GM23338 (cell line): ENCODE measurements around the gene ALDH16A1. TPM values are rescaled to one million over a fixed set of nuclear protein-coding genes. Genes with fewer than 3 reads are reported as not detected.

ENCODE experiments used
- ATAC-seq: fragments of 200-7000 bp; cut with Tn5 transposase; 3 replicates; pipeline ENCODE4 v1.9.1; 2020
- DNase-seq: peaks from one replicate; pipeline ENCODE4 v3.0.0-alpha.2; 2015; ENCODE audit warnings: low spot score
- H2AFZ ChIP-seq: fragments of 200-600 bp; sonication (generic); 2 replicates; pipeline ENCODE4 v1.8.0; 2016; ENCODE audit warnings: antibody characterized with exemption, mild to moderate bottlenecking, moderate library complexity
- H3F3A ChIP-seq: fragments of 200-600 bp; sonication (generic); replicated peaks from 2 replicates; pipeline ENCODE4 v1.8.0; 2017; ENCODE audit warnings: antibody characterized with exemption, mixed run types, low read depth
- H3K27ac ChIP-seq: fragments of 200-600 bp; sonication (generic); 2 replicates; pipeline ENCODE4 v1.6.1; 2016; ENCODE audit warnings: low read depth
- H3K27me3 ChIP-seq: fragments of 200-600 bp; sonication (generic); 2 replicates; pipeline ENCODE4 v1.8.0; 2016; ENCODE audit warnings: mild to moderate bottlenecking, mixed run types, moderate library complexity; ENCODE audit not compliant: insufficient read depth
- H3K36me3 ChIP-seq: fragments of 200-600 bp; sonication (generic); 2 replicates; pipeline ENCODE4 v1.8.0; 2016; ENCODE audit warnings: mild to moderate bottlenecking; ENCODE audit not compliant: insufficient read depth
- H3K4me1 ChIP-seq: fragments of 200-600 bp; sonication (generic); 2 replicates; pipeline ENCODE4 v1.8.0; 2016; ENCODE audit warnings: mild to moderate bottlenecking, moderate library complexity; ENCODE audit not compliant: insufficient read depth
- H3K4me2 ChIP-seq: fragments of 200-600 bp; sonication (generic); 2 replicates; pipeline ENCODE4 v1.7.1; 2017; ENCODE audit warnings: mixed run types
- H3K4me3 ChIP-seq: fragments of 200-600 bp; sonication (generic); 2 replicates; pipeline ENCODE4 v1.6.1; 2016; ENCODE audit warnings: mixed run types
- H3K79me2 ChIP-seq: fragments of 200-600 bp; sonication (generic); replicated peaks from 2 replicates; pipeline ENCODE4 v1.8.0; 2017; ENCODE audit warnings: mild to moderate bottlenecking; ENCODE audit not compliant: insufficient read depth
- H3K9me2 ChIP-seq: fragments of 200-600 bp; sonication (generic); 2 replicates; pipeline ENCODE4 v1.8.0; 2017; ENCODE audit not compliant: insufficient read depth
- H4K20me1 ChIP-seq: fragments of 200-600 bp; sonication (generic); replicated peaks from 2 replicates; pipeline ENCODE4 v1.8.0; 2017; ENCODE audit warnings: mild to moderate bottlenecking; ENCODE audit not compliant: insufficient read depth
- H3K27ac Mint-ChIP-seq: 2 replicates; pipeline ENCODE4 v1.8.0; 2020; ENCODE audit warnings: inconsistent platforms, mild to moderate bottlenecking, moderate library complexity, mixed read lengths
- H3K27me3 Mint-ChIP-seq: 3 replicates; pipeline ENCODE4 v1.8.0; 2022; ENCODE audit warnings: low read depth, mild to moderate bottlenecking, moderate library complexity, mixed read lengths, inconsistent platforms; ENCODE audit not compliant: insufficient read depth, poor library complexity
- H3K36me3 Mint-ChIP-seq: 3 replicates; pipeline ENCODE4 v1.8.0; 2021; ENCODE audit warnings: low read depth, mild to moderate bottlenecking, inconsistent platforms, moderate library complexity, mixed read lengths
- H3K4me1 Mint-ChIP-seq: 3 replicates; pipeline ENCODE4 v1.8.0; 2020; ENCODE audit warnings: mild to moderate bottlenecking, inconsistent platforms, mixed read lengths
- H3K4me3 Mint-ChIP-seq: 3 replicates; pipeline ENCODE4 v1.8.0; 2021; ENCODE audit warnings: moderate library complexity, mild to moderate bottlenecking, inconsistent platforms, mixed read lengths
- H3K9me3 Mint-ChIP-seq: 3 replicates; pipeline ENCODE4 v1.8.0; 2020; ENCODE audit warnings: moderate library complexity, mild to moderate bottlenecking, inconsistent platforms, mixed read lengths
- CREB1 ChIP-seq: fragments of 250-450 bp; sonication (Bioruptor Pico); IDR thresholded peaks from 2 replicates; pipeline ENCODE4 v1.5.0; 2020; ENCODE audit warnings: low read depth, mild to moderate bottlenecking, moderate library complexity
- ETS1 ChIP-seq: IDR thresholded peaks from 2 replicates; pipeline ENCODE4 v1.6.1; 2016; ENCODE audit warnings: antibody characterized with exemption
- EZH2 ChIP-seq: fragments of 200-600 bp; sonication (generic); IDR thresholded peaks from one replicate; pipeline ENCODE4 v1.8.0; 2017; ENCODE audit warnings: antibody characterized with exemption, mild to moderate bottlenecking, low read depth; ENCODE audit not compliant: unreplicated experiment
- EZH2phosphoT487 ChIP-seq: fragments of 200-600 bp; sonication (generic); IDR thresholded peaks from one replicate; pipeline ENCODE4 v1.8.1; 2018; ENCODE audit warnings: antibody characterized with exemption; ENCODE audit not compliant: unreplicated experiment
- JUNB ChIP-seq: IDR thresholded peaks from one replicate; pipeline ENCODE4 v1.6.1; 2016; ENCODE audit warnings: antibody characterized with exemption; ENCODE audit not compliant: unreplicated experiment
- NANOG ChIP-seq: IDR thresholded peaks from 2 replicates; pipeline ENCODE4 v1.6.1; 2016; ENCODE audit warnings: antibody characterized with exemption, borderline replicate concordance
- POLR2AphosphoS5 ChIP-seq: IDR thresholded peaks from 2 replicates; pipeline ENCODE4 v1.6.1; 2016; ENCODE audit warnings: antibody characterized with exemption, low read depth
- REST ChIP-seq: IDR thresholded peaks from one replicate; pipeline ENCODE4 v1.6.1; 2018; ENCODE audit warnings: antibody characterized with exemption; ENCODE audit not compliant: unreplicated experiment
- STAT1 ChIP-seq: IDR thresholded peaks from one replicate; pipeline ENCODE4 v1.6.1; 2016; ENCODE audit warnings: antibody characterized with exemption; ENCODE audit not compliant: unreplicated experiment
- ZNF114 ChIP-seq: fragments of 250-450 bp; sonication (Bioruptor Pico); IDR thresholded peaks from 2 replicates; pipeline ENCODE4 v1.5.0; 2020; ENCODE audit warnings: mild to moderate bottlenecking, moderate library complexity
- ZNF331 ChIP-seq: fragments of 250-450 bp; sonication (Bioruptor Pico); IDR thresholded peaks from 2 replicates; pipeline ENCODE4 v1.5.0; 2020; ENCODE audit warnings: low read depth, mild to moderate bottlenecking, moderate library complexity
- polyA plus RNA-seq: library from polyadenylated mRNA; unstranded; fragments of >200 nt; fragmentation: Nextera tagmentation; extraction: Ambion mirVana; gene quantifications from 2 replicates; pipeline ENCODE4 v1.2.1, GENCODE V29; 2016
- total RNA-seq: library from RNA; depleted of rRNA; stranded (reverse); fragments of >200 nt; shearing (Covaris generic); gene quantifications from 2 replicates; pipeline ENCODE4 v1.2.3, GENCODE V29; 2014
- TF ChIP-seq, protein P1 (sequence below): fragments of 250-450 bp; sonication (Bioruptor Pico); IDR thresholded peaks from 2 replicates; pipeline ENCODE4 v1.5.0; 2020; ENCODE audit warnings: mild to moderate bottlenecking, moderate library complexity
- TF ChIP-seq, protein P2 (sequence below), 2 experiments: fragments of 200-600 bp in 1 of 2; sonication (generic) in 1 of 2; conservative IDR thresholded peaks; 2 replicates each; pipeline versions ENCODE4 v1.5.1 to v1.6.1; 2016 to 2017; ENCODE audit warnings: antibody characterized with exemption in 2 of 2, low read depth in 2 of 2, mild to moderate bottlenecking in 2 of 2, moderate library complexity in 1 of 2

ALDH16A1 gene
- total and polyA plus RNA-seq, 2 experiments from 2014 or later, result 16.8 to 57.3 TPM

- Histone ChIP-seq H3K4me2 (no peak overlapping the region), H3K79me2 (no peaks in the 10 kb centered on the region), H3K27me3 (no peaks in the 10 kb centered on the region), H3K9me2 (no peaks in the 10 kb centered on the region), H4K20me1 (no peaks in the 10 kb centered on the region), H3K27ac (no peak overlapping the region), H3F3A (peaks cover 6% of the 10 kb centered on the region; the same call in 1 of the 2 replicates), H2AFZ (no peak overlapping the region), H3K4me1 (peaks cover 5% of the 10 kb centered on the region; the same call in 1 of the 2 replicates), H3K4me3 (no peak overlapping the region), H3K36me3 (no peaks in the 10 kb centered on the region)
- Mint-ChIP-seq H3K9me3 (peaks cover 3% of the 10 kb centered on the region; the same call in 2 of the 3 replicates), H3K4me3 (no peak overlapping the region), H3K36me3 (no peaks in the 10 kb centered on the region), H3K27ac (no peak overlapping the region), H3K27me3 (peaks cover 27% of the 10 kb centered on the region), H3K4me1 (peaks cover 16% of the 10 kb centered on the region; the same call in 2 of the 3 replicates)
- no peak for DNase-seq
- TF ChIP-seq EZH2, result no peak
- no peak for TF ChIP-seq ZNF331
- TF ChIP-seq EZH2phosphoT487, result no peak
- no peak for TF ChIP-seq ETS1
- no peak for TF ChIP-seq JUNB
- no peak for TF ChIP-seq STAT1
- TF ChIP-seq ZNF114, result no peak
- TF ChIP-seq, protein P1, sequence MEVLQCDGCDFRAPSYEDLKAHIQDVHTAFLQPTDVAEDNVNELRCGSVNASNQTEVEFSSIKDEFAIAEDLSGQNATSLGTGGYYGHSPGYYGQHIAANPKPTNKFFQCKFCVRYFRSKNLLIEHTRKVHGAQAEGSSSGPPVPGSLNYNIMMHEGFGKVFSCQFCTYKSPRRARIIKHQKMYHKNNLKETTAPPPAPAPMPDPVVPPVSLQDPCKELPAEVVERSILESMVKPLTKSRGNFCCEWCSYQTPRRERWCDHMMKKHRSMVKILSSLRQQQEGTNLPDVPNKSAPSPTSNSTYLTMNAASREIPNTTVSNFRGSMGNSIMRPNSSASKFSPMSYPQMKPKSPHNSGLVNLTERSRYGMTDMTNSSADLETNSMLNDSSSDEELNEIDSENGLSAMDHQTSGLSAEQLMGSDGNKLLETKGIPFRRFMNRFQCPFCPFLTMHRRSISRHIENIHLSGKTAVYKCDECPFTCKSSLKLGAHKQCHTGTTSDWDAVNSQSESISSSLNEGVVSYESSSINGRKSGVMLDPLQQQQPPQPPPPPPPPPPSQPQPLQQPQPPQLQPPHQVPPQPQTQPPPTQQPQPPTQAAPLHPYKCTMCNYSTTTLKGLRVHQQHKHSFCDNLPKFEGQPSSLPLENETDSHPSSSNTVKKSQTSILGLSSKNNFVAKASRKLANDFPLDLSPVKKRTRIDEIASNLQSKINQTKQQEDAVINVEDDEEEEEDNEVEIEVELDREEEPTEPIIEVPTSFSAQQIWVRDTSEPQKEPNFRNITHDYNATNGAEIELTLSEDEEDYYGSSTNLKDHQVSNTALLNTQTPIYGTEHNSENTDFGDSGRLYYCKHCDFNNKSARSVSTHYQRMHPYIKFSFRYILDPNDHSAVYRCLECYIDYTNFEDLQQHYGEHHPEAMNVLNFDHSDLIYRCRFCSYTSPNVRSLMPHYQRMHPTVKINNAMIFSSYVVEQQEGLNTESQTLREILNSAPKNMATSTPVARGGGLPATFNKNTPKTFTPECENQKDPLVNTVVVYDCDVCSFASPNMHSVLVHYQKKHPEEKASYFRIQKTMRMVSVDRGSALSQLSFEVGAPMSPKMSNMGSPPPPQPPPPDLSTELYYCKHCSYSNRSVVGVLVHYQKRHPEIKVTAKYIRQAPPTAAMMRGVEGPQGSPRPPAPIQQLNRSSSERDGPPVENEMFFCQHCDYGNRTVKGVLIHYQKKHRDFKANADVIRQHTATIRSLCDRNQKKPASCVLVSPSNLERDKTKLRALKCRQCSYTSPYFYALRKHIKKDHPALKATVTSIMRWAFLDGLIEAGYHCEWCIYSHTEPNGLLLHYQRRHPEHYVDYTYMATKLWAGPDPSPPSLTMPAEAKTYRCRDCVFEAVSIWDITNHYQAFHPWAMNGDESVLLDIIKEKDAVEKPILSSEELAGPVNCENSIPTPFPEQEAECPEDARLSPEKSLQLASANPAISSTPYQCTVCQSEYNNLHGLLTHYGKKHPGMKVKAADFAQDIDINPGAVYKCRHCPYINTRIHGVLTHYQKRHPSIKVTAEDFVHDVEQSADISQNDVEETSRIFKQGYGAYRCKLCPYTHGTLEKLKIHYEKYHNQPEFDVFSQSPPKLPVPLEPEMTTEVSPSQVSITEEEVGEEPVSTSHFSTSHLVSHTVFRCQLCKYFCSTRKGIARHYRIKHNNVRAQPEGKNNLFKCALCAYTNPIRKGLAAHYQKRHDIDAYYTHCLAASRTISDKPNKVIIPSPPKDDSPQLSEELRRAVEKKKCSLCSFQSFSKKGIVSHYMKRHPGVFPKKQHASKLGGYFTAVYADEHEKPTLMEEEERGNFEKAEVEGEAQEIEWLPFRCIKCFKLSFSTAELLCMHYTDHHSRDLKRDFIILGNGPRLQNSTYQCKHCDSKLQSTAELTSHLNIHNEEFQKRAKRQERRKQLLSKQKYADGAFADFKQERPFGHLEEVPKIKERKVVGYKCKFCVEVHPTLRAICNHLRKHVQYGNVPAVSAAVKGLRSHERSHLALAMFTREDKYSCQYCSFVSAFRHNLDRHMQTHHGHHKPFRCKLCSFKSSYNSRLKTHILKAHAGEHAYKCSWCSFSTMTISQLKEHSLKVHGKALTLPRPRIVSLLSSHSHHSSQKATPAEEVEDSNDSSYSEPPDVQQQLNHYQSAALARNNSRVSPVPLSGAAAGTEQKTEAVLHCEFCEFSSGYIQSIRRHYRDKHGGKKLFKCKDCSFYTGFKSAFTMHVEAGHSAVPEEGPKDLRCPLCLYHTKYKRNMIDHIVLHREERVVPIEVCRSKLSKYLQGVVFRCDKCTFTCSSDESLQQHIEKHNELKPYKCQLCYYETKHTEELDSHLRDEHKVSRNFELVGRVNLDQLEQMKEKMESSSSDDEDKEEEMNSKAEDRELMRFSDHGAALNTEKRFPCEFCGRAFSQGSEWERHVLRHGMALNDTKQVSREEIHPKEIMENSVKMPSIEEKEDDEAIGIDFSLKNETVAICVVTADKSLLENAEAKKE (CRISPR knock-in tag), result no peak
- no peak for TF ChIP-seq REST
- TF ChIP-seq, protein P2, sequence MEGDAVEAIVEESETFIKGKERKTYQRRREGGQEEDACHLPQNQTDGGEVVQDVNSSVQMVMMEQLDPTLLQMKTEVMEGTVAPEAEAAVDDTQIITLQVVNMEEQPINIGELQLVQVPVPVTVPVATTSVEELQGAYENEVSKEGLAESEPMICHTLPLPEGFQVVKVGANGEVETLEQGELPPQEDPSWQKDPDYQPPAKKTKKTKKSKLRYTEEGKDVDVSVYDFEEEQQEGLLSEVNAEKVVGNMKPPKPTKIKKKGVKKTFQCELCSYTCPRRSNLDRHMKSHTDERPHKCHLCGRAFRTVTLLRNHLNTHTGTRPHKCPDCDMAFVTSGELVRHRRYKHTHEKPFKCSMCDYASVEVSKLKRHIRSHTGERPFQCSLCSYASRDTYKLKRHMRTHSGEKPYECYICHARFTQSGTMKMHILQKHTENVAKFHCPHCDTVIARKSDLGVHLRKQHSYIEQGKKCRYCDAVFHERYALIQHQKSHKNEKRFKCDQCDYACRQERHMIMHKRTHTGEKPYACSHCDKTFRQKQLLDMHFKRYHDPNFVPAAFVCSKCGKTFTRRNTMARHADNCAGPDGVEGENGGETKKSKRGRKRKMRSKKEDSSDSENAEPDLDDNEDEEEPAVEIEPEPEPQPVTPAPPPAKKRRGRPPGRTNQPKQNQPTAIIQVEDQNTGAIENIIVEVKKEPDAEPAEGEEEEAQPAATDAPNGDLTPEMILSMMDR (conservative IDR thresholded peaks at IDR 0.05; ENCODE audit: low read depth in 2 of 2), result no peak
- no peak for TF ChIP-seq POLR2AphosphoS5
- no peak for TF ChIP-seq NANOG
- TF ChIP-seq CREB1 (CRISPR knock-in tag), result no peak
- no peak for ATAC-seq
These were observed 27.1 kb downstream of the ALDH16A1 start for GRCh38 chr19:49479975-49480628.
